DMS153 (cell line): ENCODE results near the gene HSD11B2.

Experiments used
- DNase-seq: peaks from one replicate; lab custom pipeline; 2025; lab: John Stamatoyannopoulos, UW

HSD11B2 gene

DNA sequence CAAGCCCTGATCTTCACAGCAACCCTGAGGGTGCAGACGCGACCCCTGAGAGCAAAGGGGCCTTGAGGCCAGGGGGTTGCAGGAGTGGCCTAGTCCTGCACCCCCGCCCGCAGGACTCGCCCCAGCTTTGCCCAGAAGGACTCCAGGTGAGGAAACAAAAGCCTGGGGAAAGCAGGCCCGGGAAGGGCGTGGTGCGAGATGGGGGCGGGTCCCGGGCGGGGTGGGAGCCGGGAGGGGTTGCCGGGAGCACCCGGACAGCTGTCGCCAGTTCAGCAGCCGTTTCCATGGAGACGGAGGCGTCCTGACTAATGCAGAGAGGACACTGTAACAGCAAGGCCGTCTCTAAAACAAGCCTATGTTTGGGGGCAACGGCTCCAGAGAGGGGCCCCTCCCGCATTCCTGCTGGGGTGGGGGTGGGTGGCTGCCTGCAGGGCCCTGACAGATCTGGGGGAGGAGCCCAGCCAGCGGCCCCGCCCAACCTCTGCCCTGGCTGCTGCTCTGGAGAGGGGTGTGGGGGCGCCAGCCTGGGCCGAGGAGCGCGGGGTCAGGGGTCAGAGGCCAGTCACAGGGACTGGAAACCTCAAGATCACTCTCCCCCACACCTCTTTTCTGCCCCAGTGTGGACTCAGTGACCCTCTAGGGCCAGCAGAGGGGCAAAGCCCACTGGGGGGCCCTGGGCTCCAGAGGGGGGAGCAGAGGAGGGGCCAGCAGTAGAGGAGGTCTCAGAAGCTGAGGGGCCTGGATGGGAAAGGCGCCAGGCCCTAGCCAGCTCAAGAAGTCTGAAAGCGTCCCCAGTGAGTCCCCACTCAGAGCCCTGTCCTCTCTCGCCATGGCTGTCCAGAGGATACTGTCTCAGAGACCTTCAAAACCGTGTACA, 34.5 kb upstream of the HSD11B2 start:
- peak; percentile 98 for DNase-seq

DNA sequence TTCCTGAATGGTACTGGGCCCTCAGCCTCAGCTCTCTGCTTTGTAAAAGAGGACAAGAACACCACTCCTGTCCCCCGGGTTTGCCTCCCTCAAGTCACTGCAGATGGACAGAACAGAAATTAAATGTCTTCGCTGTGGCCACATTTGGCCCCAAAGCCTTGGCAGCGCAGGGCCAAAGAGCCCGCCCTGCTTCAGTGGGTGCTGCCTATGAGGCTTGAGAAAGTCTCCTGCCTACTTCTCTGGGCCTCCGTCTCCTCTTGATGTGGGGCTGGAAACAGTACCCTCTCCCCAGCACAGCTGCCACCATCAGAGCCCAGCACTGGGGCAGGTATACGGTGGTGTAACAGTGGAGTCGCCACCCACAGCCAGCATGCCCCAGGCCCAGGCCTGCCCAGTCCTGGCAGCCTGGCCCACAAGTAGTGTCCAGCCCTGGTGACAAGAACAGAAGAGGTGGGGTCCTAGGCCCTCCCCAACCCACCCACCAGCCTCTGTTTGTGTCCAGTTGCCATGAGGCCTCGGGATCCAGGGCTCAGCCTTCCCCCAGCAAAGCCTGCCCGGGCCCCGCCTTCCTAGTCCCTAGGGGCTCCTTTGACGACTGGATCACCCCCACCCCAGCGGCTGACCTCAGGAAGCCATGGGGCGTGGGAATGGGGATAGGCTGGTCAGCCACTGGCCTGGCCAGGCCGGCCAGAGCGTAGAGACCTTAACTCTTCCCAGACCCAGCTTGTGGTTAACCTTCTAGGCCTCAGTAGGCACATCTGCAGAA, 33.7 kb upstream of the HSD11B2 start:
- DNase-seq: no peak

DNA sequence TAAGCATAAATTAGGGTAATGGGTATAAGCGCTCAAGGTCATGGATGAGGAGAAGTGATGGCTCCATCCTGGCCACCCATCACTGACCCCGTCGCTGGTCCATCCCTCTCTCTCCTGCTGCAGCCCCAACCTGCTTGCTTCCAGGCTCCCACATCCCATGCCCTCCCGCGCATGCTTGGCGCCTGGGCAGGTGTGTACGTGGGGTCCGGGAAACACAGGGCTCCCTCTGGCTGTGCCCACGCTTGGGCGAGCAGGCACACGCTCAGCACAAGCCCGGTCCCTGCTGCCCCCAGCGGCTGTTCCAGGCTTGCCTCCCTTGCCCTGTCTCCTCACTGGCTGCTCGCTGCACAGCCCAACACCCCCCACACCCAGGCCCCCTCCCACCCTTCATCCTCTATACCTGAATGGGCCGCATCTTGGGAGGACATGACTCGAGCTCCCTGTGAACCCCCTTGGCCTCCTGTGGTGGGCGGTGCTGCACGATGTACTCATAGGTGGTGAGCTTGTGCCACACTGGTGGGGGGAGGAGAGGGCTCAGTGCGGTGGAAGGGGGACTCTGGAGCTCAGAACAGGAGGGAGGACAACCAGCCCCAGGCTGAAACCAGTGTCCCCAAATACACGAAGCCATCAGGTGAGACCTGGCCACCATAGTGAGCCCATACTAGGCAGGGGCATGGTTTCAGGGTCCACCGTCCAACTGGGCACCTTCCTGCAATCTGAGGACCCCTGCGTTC, 32.9 kb upstream of the HSD11B2 start:
- no peak for DNase-seq

DNA sequence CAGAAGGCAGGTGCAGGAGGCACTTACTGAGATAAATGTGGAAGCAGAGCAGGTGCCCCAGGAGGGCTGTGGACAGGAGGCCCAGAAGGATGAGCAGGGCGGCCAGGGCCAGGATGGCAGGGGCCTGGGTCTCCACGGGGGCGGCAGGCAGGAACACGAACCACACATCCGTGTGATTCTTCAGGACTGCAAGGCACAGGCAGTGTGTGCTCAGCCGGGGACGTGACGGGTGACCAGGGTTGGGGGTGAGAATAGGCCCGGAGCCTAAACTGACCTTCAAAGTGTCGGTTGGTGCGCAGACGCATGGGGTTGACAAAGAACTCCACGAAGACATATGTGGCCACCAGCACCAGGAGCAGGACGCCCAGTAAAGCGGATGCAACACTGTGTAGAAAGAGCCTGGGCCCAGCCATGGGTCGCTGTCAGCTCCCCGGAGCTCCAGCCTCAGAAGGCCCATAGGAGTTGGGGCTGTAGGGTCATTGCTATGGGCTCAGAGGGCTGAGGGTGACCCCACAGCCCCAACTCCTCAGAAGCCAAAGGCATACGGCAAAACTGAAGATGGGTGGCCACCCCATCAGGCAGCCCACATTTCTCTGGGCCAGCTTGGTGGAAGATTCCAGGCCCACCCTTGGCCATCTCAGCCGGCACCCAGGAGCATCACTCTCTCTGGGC, 32.2 kb upstream of the HSD11B2 start:
- no peak for DNase-seq

DNA sequence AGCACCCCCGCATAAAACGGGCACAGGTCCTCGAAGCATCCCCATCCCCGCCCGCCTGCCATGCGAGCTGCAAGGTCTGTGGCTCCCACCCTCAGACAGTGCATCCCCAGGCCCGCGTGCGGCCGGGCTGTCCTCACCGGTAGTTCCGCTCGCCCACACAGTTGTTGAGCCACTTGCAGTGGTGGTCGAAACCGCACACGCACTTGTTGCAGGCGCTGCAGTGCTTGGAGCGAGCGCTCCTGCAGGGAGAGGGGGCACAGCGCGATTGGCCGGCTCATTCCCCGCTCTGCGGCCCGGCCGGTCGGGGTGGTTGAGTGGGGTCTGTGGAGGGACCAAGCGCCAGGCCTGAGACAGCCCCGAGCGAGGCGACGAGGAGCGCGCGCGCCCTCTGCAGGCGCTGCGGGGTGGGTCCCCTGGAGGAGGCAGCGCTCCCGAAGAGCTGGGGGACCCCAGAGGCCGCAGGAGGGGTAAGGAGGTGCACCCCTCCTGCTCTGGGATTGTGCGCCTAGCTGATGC, 31.6 kb upstream of the HSD11B2 start:
- DNase-seq: no peak

DNA sequence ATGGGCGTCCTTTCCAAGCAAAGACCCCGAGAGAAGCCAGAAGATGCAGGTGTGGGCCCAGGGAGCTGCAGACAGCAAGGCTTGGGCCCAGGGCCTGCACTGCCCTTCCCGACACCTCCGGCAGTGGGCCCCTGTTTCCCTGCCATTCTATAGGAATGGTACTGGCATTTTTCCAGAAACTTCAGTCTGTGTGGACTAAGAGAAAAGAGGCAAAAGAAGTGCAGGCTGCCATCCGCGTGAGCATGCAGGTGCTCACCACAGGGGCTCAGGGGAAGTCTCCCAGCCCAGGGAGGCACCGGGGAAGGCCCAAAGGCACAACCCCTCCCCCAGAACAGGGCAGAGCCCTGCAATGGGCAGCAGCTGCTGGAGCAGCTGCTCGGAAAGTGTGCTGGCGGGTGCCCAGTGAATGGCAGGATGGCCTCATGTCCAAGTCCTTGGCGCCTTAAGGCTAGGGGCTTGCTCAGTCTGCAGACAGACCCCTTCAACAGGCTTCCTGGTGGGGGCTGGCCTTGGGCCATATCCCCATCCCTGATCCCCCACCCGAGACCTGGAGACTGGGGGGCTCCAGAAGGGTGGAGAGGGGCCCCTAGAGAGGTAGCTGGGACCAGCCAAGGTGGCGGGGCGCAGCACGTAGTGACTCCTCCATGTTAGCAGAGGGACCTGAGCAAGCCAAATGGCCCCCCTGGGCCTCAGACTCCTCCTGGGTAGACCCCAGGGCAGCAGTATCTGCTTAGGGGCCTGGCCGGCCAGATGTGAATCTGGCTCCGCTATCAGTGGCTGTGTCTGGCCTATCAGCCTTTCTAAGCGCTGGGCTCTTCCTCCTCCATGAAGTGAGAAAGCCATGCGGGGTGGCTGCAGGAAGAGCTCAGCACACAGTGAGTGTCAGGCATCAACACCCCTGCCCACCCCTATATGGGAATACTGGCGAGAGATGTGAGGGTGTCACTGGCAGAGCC, 30.9 kb upstream of the HSD11B2 start:
- DNase-seq: peak; percentile 29

DNA sequence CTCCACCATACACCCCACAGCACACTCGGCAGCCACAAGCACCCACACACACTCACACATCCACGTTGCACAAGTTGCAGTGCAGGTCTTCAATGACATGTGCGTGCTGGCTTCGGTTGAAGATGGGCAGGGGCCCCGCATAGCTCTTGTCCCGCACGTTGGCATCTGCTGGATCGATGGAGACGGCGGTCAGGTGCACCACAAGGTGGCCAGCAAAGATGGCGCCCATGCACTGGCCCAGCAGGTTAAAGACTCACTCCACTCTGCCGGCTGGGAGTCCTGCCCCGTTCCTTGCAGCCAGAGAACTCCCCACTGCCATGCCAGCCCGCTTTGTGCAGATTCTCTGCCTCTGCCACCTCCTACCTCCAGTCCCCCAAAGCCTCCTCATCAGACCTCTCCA, 30.0 kb upstream of the HSD11B2 start:
- no peak for DNase-seq

DNA sequence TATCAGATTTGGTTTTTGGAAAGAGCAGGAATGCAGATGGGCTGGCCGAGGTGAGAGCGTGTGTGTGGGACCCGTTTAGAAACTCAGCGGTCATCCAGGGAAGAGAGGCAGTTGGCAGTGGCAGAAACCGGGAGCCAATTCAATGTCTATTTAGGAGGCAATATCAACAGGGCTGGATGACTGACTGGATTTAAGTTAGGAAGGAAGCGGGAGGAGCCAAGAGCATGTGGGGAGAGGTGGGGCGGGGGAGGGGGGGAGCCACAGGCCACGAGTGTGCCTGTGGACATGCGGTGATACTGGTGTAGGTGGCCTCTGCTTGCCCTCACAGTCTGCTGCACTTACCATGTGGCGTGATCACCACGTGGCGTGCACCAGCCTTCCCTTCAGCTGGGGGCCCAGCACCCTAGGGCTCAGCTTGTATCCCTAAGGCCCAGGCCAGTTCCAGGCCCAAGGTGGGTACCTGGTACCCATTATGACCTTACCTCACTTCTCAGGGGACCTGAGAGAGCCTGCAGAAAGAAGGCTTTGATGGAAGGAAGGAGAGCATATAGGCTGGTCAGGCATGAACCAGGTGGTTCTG, 26.9 kb upstream of the HSD11B2 start:
- DNase-seq: no peak

DNA sequence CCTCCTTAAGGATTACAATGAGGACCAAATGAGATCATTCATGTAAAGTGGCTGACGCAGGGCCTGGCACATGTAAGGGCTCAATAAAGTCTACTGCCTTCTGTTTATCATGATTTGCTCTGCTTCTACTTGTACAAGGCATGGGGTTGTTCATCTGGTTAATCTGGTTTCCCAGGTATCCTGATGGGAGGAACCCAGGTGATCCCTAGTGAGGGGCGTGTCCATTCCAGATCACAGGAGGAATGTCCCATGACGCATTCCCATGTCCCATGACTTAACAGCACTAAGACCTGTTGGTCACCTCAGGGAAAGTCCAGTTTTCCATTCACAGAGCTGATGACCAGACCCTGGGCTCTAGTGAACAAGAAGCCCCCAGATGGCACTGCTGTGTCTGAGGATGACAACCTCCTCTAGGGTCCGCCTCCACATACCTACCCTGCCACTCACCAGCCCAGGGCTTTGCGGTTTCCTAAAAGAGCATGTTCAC, 26.1 kb upstream of the HSD11B2 start:
- peak; percentile 58 for DNase-seq

DNA sequence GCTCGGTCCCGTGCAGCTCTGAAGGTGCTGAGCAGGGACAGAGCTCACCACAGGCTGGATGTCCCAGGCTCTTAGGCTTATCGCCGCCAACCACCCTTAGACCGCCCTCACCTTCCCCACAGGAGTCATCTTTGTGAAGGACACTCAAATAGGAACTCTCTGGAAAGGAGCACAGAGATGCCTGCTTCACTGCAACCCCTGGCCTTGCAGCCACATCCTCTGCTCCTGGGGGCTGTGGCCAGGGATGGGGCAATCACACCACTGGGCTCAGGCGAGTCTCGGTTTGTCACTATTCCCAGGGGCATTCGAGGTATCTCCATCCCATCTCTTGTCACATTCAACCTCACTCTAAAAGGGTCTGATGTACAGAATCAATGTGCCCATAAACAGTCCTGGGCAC, 25.6 kb upstream of the HSD11B2 start:
- no peak for DNase-seq

DNA sequence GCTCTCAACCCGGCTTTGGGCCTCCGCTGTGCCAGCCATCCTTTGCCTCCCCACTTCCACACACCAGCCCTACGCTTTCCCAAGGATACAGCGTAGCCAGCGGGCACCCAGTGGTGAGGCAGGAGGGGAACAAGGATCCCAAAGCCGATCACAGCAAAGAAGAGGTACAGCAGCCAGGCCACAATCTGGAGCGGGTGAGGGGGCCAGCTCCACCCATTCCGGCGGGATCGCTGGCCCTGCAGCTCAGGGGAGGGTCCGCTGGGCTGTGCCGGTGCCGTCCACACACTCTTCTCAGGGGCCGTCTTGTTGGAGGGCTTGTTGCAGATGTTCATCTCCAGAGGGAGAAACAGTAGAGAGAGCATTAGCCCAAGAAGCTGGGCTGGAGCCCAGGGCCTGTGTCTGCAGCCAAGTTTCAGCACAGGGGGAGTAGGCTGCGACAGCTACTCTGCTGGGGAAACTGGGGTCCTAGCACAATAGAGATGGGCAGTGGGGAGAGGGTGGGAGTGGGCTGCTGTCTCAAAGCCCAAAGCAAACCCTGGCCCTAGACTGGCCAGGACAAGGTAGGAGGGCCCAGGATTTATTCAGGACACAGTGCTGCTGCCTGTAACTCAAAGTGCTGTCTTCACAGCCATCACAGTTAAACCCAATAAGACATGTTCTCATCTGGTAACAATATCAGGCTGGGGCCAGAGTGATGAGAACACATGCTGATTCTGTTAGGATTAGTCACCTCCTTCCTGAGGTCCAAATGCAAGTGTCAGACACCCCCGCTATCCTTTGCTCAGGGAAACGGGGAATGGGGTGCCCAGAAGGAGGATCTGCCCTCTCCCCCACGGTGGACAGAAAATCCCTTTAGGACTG, 24.6 kb upstream of the HSD11B2 start:
- no peak for DNase-seq

DNA sequence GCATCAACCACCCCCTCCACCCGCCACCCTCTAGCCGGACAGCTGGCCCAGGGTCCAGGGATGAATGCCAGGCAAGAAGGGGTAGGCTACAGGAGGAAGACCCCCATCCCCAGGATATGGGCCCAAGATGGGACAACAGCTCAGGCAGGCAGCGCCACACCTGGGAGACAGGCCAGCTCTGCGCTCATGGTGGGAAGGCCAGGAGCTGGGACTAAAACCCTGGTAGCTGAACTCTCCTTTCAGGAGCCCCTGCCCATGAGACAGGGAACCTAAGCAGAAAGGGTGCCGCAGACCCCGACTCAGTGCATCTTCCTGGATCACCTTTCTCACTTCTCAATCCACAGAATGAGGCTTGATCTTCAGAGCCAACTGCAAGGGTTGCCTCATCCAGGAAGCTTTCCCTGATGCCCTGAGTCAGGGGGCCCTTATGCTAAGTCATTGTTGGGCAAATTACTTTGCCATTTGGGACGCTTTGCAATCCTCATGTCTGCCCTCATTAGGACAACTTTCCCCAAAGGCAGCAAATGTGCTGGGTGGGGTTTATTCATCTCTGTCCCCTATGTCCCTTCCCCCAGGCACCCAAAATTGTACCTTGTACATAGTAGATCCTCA, 23.6 kb upstream of the HSD11B2 start:
- DNase-seq: no peak

DNA sequence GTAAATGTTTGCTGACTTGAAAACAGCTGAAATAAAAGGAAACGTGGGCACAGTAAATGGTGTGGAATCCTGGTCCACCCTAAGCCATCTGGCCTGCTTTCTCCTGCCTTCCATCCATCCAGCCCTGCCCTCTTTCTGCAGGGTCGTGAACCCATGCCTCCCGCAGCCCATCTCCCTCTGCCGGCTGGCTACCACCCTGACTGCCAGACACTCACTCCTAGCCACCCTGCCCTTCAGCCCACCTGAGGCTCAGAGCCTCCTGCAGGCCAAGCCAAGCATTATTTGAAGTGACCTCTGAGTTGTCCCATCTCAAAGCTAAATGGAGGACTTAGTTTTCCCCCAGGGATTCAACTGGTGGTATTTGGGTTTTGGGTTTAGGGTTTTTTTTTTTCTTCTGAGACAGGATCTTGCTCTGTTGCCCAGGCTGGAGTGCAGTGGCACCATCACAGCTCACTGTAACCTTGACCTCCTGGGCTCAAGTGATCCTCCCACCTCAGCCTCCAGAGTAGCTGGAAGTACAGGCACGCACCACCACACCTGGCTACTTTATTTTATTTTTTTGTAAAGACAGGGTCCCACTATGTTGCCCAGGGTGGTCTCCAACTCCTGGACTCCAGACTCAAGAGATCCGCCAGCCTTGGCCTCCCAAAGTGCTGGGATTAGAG, 23.0 kb upstream of the HSD11B2 start:
- DNase-seq: no peak

DNA sequence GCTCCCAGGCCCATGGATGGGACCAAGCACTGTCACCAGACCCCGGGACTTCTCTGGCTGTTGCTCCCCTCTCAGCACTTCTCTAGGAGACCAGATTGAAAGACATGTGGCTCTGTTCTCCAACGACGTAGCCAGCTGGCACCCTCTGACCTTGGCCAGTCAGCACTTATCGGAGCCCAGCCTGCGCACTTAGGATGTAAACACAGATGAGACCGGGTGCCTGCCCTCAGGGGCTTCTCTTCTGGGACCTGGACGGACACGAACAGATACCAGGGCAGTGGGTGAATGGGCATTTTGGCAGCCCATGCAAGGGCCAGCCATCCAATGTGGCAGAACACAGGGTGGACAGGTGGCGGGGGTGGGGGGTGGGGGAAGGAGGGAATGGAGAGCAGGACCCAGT, 21.3 kb upstream of the HSD11B2 start:
- no peak for DNase-seq

DNA sequence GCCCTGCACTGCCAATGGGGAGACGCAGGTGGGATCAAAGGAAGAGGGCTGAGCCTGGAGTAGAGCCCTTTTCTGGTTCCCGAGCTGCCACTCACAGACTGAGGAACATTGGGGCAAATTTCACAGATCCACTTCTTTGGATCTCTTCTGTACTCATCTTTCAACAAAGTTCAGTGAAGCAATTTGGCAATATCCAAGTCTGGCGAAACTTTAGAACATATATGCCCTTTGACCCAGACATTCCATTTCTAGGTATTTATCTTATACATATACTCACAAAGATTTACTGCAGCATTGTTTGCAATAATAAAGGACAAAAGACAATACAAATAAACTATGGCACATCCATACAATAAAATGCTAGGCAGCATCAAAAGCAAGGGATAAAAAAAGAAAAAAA, 19.6 kb upstream of the HSD11B2 start:
- DNase-seq: no peak

DNA sequence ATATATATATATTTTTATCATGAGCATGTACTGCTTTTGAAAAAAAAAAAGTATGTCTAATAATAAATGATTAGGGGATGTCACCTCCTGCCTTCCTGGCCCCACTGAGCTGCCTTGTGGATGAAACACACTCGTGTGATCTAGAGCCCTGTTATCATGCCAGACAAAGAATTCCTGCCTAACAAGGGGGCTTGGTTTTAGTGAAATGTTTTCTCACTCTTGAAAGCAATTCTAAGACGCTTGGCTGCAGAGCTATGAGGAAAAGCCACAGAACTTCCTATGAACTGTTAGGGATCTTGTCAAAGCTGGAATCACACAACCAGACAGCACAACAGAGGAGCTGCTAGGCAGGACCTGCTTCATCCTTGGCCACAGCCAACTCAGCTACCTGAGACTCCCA, 18.6 kb upstream of the HSD11B2 start:
- no peak for DNase-seq

DNA sequence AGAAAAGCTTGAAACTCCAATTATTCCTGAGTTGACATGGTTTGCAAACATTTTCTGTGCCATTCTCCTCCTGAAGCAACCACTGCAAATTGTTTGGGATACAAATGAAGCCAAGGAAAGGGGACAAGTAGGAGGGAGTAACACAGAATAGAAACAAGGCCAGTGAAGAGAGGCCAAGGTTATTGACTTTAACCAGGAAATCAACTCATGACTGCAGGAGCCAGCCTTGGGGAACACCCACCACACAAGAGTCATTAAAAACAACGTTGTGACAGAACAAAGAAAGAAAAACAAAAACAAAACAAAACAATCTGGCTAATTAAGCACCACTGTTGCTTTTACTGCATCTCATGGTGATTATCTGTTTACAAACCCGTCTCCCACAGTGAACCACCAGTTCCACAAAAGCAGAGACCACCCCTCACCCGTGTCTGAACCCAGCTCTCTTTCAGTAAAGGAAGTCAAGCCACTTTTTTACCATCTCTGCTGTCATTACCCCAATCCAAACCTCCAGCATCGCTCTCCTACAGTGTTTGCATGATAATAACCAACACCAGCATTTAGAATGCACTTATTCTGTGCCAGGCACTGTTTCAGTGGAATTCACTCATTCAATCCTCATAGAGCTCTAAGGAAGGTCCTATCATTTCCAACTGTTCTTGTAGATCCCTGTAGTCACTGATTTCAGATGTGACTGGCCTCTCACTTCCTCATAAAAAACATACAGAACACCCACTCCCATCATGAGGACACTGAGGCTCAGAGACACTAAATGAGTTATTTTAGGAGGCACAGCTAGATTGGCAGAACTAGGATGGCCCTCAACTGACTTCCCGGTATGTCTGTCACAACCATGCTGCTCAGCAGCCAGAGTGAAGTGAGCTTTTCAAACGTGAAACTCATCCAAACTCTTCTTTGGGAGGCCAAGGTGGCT, 16.7 kb upstream of the HSD11B2 start:
- peak; percentile 15 for DNase-seq
